Rectal smooth muscle tissue (tissue), 1 donor: ENCODE data around the gene MATK.
A peak's percentile ranks its signal among the peaks of the same experiment; 100 is the strongest.
"Not testable (repeated sequence)": the region's sequence is repeated elsewhere in the genome, so short reads cannot be mapped to it uniquely, and the experiment has no call there.

ENCODE experiments used
- H3K27ac ChIP-seq: one replicate; pipeline ENCODE4 v1.7.0; 2013; ENCODE audit warnings: low read depth, low read length, inconsistent platforms
- H3K27me3 ChIP-seq: one replicate; pipeline ENCODE4 v1.7.0; 2013; ENCODE audit warnings: low read length; ENCODE audit not compliant: control insufficient read depth, insufficient read depth
- H3K36me3 ChIP-seq: one replicate; pipeline ENCODE4 v1.7.0; 2013; ENCODE audit warnings: low read length; ENCODE audit not compliant: control insufficient read depth, insufficient read depth
- H3K4me1 ChIP-seq: one replicate; pipeline ENCODE4 v1.7.0; 2013; ENCODE audit warnings: low read length; ENCODE audit not compliant: control insufficient read depth, insufficient read depth
- H3K4me3 ChIP-seq: one replicate; pipeline ENCODE4 v1.7.0; 2013; ENCODE audit warnings: low read length
- H3K9ac ChIP-seq: one replicate; pipeline ENCODE4 v1.7.0; 2013; ENCODE audit warnings: low read length

Gene MATK

GRCh38 chr19:3770136-3770999, 15.8 kb downstream of the MATK start:
- Histone ChIP-seq H3K27ac (no peak overlapping the region), H3K9ac (no peak overlapping the region), H3K27me3 (peaks cover 3% of the 10 kb centered on the region), H3K4me3 (no peak overlapping the region), H3K4me1 (no peaks in the 10 kb centered on the region), H3K36me3 (peaks cover 7% of the 10 kb centered on the region)

GRCh38 chr19:3769494-3769893, 16.7 kb downstream of the MATK start:
- Histone ChIP-seq H3K27me3 (peaks cover 3% of the 10 kb centered on the region), H3K9ac (no peak overlapping the region), H3K36me3 (peaks cover 7% of the 10 kb centered on the region), H3K27ac (no peak overlapping the region), H3K4me1 (no peaks in the 10 kb centered on the region), H3K4me3 (no peak overlapping the region)

DNA sequence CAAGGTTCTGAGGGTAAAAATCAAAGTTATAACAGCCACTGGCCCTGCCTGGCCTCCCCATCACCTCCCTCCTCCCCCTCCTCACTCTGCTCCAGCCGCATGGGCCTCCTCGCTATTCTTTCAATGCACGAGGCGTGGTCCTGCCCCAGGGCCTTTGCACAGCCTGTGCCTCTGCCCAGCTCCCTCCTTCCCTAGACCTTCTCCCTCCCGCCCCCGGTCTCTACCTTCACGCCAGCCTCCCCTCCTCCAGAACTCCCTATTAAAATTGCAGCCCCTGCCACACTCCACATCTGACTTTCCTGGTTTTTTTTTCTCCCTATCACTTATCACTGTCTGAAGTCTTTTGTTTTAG, 17.5 kb downstream of the MATK start:
- peaks cover 7% of the 10 kb centered on the region for H3K36me3 ChIP-seq
- peaks cover 3% of the 10 kb centered on the region for H3K27me3 ChIP-seq
- no peaks in the 10 kb centered on the region for H3K4me1 ChIP-seq
- H3K27ac ChIP-seq: no peak overlapping the region
- no peak overlapping the region for H3K9ac ChIP-seq
- no peak overlapping the region for H3K4me3 ChIP-seq

DNA sequence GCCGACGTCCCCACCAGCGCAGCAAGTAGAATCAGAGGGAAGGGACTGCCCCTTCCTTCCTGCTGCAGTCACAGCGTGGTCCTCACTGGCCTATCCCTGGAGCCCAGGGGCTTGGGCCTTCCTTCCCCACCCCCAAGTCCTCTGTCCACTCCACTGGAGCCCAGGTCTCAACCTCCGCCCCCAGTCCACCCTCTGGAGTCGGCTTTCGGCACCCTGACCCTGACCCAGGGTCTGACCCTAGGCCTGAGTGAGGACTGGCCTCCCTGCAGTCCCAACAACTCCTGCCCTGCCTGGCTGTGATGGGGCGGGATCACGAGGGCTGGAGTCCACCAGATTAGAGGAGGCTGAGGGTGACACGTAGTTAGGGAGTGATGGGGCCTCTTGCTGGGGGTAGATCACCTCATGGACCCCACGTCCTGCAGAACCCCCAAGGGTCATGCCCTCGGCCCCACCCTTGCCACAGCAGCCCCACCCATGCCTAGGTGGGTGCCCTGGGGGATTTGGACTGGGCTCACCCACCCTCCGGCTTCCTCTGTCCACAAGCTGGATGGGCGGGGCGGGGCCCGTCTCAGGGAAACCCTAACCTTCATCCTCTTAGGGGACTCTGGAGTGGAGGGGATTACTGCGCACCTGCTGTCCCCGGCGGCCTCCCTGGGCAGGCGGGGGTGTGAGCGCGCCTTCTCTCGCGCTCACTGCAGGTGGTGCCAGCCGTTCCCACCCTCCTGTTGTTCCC, 18.0 kb downstream of the MATK start:
- Histone ChIP-seq H3K27ac (no peak overlapping the region), H3K4me1 (peaks cover 2% of the 10 kb centered on the region), H3K4me3 (no peak overlapping the region), H3K36me3 (peaks cover 7% of the 10 kb centered on the region), H3K9ac (no peak overlapping the region), H3K27me3 (peaks cover 3% of the 10 kb centered on the region)

DNA sequence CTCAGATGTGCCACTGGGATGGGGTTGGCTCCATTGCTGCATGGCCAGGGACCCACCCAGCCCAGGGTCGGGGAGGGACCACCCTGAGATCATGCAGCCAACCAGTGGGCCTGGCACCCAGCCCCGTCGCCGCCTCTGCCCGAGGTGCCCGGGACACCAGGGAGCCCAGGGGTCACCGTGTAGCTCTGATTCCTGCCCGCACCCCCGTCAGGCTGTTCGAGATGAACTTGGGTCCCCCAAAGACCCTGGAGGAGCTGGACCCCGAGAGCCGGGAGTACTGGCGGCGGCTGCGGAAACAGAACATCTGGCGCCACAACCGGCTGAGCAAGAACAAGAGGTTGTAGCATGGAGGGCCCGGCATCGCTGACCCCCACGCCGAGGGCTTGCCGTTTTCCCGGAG, 19.1 kb downstream of the MATK start:
- Histone ChIP-seq H3K36me3 (peaks cover 7% of the 10 kb centered on the region), H3K27ac (no peak overlapping the region), H3K27me3 (peaks cover 3% of the 10 kb centered on the region), H3K4me3 (no peak overlapping the region), H3K4me1 (peaks cover 5% of the 10 kb centered on the region), H3K9ac (no peak overlapping the region)

- no peaks in the 10 kb centered on the region for H3K27me3 ChIP-seq
- H3K36me3 ChIP-seq: peaks cover 7% of the 10 kb centered on the region
- peaks cover 5% of the 10 kb centered on the region for H3K4me1 ChIP-seq
- no peak overlapping the region for H3K27ac ChIP-seq
- no peak overlapping the region for H3K9ac ChIP-seq
- H3K4me3 ChIP-seq: no peak overlapping the region
Observed at GRCh38 chr19:3766520-3766919, 19.7 kb downstream of the MATK start.

- H3K4me3 ChIP-seq: not testable (repeated sequence)
Observed at GRCh38 chr19:3765757-3766156, 20.4 kb downstream of the MATK start.

GRCh38 chr19:3765121-3765520, 21.1 kb downstream of the MATK start:
- Histone ChIP-seq H3K36me3 (peaks cover 7% of the 10 kb centered on the region), H3K27me3 (no peaks in the 10 kb centered on the region), H3K27ac (no peak overlapping the region), H3K4me1 (peaks cover 10% of the 10 kb centered on the region), H3K4me3 (no peak overlapping the region), H3K9ac (no peak overlapping the region)

More at GRCh38 chr19:3765757-3766156, 20.4 kb downstream of the MATK start:
- H3K36me3 ChIP-seq, H3K9ac ChIP-seq, H3K4me1 ChIP-seq, H3K27ac ChIP-seq, H3K27me3 ChIP-seq: not testable (repeated sequence)

DNA sequence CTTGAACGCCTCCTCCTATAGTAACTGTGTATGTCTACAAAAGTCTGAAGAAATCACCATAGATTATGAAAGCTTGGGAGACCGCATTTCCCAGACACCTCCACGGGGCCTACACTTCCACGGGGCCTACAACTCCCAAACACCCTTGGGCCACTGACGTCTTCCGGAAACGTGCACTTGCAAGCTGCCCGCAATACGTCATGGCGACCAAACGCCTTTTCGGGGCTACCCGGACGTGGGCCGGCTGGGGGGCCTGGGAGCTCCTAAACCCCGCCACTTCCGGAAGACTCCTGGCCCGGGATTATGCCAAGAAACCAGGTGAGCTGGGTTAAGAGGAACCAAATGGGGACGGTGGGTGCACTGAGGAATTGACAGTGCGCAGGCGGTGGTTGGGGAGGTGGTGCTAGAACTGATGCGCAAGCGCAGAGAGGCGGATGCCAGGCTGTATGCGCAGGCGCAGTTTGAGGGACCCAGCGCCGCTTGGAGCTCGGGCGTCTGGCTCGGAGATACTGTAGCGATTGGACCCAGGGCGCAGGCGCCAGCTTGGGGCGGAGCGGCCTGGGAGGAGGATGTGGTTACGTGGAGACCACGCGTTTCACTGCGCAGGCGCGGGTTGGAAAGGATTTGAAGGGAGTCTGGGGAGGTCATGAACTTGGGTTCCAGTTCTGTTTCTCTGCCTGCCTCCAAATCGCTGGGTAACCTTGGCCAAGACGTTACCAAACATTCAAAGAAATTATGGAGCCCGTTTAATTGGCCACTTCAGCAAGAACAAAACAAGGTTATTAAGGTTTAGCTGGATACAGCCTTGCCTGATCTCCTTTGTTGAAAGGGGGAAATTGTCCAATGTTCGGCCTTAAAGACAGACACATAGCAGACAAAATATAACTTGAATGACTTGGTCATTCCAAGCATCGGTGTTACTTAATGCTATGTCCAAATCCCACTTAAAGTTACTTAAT, 23.4 kb downstream of the MATK start, which contains the start of gene MRPL54:
TSS of gene MRPL54 (plus strand) at position 182 of the 959 bp plus-strand sequence. CDS start at position 201, 19 bp downstream.
- Histone ChIP-seq H3K36me3 (peaks cover 7% of the 10 kb centered on the region), H3K9ac (peak within 1 kb of the TSS; percentile 81), H3K27ac (peak within 1 kb of the TSS; percentile 98), H3K27me3 (no peaks in the 10 kb centered on the region), H3K4me1 (peaks cover 10% of the 10 kb centered on the region), H3K4me3 (peak within 1 kb of the TSS; percentile 100)

GRCh38 chr19:3762130-3762473, 24.1 kb downstream of the MATK start:
- Histone ChIP-seq H3K36me3 (peaks cover 7% of the 10 kb centered on the region), H3K27me3 (no peaks in the 10 kb centered on the region), H3K9ac (no peak overlapping the region), H3K4me1 (peaks cover 10% of the 10 kb centered on the region), H3K27ac (peak overlapping the region; percentile 98), H3K4me3 (no peak overlapping the region)

- peak within 1 kb of the TSS; percentile 92 for H3K9ac ChIP-seq
- H3K4me3 ChIP-seq: peak within 1 kb of the TSS; percentile 100
- peaks cover 2% of the 10 kb centered on the region for H3K36me3 ChIP-seq
- no peaks in the 10 kb centered on the region for H3K27me3 ChIP-seq
- H3K27ac ChIP-seq: peak within 1 kb of the TSS; percentile 98
- peaks cover 10% of the 10 kb centered on the region for H3K4me1 ChIP-seq
Observed at GRCh38 chr19:3761382-3762129, 24.6 kb downstream of the MATK start, which contains the start of gene APBA3. Gene APBA3 (minus strand): TSS chr19:3761692. CDS start chr19:3760264, 1,428 bp downstream.
